Keratinocyte (primary cell): ENCODE data around the gene KIDINS220.

Source experiments
- CTCF ChIP-seq, 3 experiments: IDR thresholded peaks in 1 of 3; conservative IDR thresholded peaks in 1 of 3; optimal IDR thresholded peaks in 1 of 3; 2 replicates in 2 of 3; 3 replicates in 1 of 3; pipeline versions ENCODE3 to v1.5.1; 2011; ENCODE audit warnings: low read length in 3 of 3, mild to moderate bottlenecking in 3 of 3, moderate library complexity in 2 of 3, control low read depth in 1 of 3, inconsistent platforms in 1 of 3; ENCODE audit not compliant: insufficient read depth in 2 of 3; ENCODE audit errors: extremely low read depth in 1 of 3
- EZH2 ChIP-seq: IDR thresholded peaks from one replicate; pipeline ENCODE4 v1.6.1; 2012; ENCODE audit warnings: inconsistent platforms, mild to moderate bottlenecking, low read length, moderate library complexity

- TF ChIP-seq CTCF (optimal IDR thresholded peaks at IDR 0.05 in 1 of 3, IDR thresholded peaks at IDR 0.05 in 1 of 3, conservative IDR thresholded peaks at IDR 0.05 in 1 of 3; ENCODE audit: extremely low read depth in 1 of 3, insufficient read depth in 2 of 3, low read length in 3 of 3) (no peak), EZH2 (no peak)
Measured at GRCh38 chr2:8835279-8835678, 2.1 kb downstream of the KIDINS220 start.
